Activated CD4-positive, CD25-positive, alpha-beta regulatory T cell treated with anti-CD3 and anti-CD28 coated beads, Interleukin-2, amount 50 U/mL, for 24 hours (primary cell): ENCODE measurements around the gene SMG9.

Source experiments
- ATAC-seq, 2 donors: fragments of 150-1000 bp; cut with Tn5 transposase; one replicate each; pipeline ENCODE4 v1.10.0; 2021; ENCODE audit warnings: mild to moderate bottlenecking in 1 of 2, moderate library complexity in 1 of 2

Gene SMG9

GRCh38 chr19:43751466-43752220 lies 3.1 kb downstream of the SMG9 start:
- no peak for ATAC-seq

DNA sequence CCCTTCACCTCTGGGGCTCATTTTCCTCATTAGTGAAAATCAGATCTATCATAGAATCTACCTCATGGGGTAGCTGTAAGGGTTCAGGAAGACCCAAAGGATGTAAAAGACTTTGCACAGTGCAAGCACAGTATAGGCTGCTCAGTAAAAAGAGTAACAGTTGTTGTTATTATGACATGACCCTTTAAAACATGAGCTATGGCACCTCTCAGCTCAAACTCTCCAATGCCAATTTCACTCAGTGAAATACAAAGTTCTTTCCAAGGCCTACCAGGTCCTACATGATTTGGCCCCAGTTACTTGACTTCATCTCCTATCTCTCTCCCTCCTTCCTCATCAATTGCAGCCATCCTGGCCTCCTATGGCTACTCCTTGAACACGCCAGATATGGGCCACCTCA lies 4.9 kb downstream of the SMG9 start:
- ATAC-seq: no peak

GRCh38 chr19:43749152-43749551 lies 5.6 kb downstream of the SMG9 start:
- no peak for ATAC-seq

DNA sequence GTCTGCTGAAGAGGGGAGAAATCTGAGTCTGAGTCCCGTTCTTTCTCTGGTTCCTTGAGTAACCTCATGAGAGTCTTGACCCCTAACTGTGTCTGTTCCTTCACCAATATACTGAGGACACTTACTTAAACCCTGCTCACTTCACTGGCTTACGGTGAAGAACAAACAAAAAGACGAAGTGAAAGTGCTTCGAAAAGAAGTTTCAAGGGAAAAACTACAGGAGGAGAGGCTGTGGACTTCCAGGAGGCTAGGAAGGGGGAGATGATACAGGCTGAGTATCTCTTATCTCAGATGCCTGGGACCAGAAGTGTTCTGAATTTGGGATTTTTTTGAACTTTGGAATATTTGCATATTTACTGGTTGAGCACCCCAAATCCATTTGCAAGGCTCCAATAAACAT lies 6.1 kb downstream of the SMG9 start:
- ATAC-seq: no peak

DNA sequence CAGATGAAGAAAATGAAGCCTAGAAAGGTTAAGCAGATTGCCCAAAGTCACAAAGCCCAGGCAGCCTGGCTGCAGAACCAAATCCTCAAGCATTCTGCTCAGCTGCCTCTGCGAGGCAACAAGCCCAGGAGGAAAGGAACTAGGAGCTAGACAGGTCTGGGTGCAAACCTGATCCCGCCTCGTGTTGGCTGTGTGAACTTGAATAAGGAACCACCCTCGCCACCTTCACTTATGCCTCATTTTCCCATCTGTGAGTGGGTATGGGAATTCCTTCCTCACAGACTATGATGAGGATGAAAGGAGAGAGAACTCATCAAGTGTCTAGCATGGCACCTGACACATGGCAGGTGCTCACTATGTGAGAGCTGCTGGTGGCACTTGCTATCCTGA lies 6.6 kb downstream of the SMG9 start:
- no peak for ATAC-seq

DNA sequence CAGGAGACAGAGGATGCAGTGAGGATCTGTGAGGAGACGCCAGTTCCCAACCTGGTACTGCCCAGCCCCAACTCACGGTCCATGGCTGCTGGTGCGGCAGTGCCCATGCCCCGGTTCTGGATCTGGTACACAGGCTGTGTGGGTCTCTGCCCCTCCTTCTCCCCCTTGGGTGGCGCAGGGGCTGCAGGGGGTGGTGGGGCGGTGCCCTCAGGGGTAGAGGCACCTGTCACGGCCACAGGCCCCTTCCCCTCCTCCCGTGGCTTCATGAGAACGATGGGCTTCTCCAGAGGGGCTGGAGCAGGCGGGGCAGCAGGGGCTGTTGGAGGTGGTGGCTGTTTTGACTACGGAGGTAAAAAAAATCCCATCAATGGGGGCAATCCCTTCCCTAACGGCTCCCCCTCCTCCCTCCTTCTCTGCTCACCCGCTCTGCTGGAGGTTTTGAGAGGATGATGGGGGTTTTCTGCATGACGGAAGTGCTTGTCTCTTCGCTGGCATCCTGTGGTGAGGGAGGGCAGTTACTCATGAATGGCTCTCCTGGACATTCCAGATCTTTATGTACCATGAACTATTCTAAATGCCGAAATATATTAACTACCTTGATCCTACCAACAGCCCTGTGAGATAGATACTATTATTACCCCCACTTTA lies 7.1 kb downstream of the SMG9 start:
- ATAC-seq: peak in 1 of 2 donors; percentile 40

- no peak for ATAC-seq
Measured at GRCh38 chr19:43743059-43743458, 11.7 kb downstream of the SMG9 start.

DNA sequence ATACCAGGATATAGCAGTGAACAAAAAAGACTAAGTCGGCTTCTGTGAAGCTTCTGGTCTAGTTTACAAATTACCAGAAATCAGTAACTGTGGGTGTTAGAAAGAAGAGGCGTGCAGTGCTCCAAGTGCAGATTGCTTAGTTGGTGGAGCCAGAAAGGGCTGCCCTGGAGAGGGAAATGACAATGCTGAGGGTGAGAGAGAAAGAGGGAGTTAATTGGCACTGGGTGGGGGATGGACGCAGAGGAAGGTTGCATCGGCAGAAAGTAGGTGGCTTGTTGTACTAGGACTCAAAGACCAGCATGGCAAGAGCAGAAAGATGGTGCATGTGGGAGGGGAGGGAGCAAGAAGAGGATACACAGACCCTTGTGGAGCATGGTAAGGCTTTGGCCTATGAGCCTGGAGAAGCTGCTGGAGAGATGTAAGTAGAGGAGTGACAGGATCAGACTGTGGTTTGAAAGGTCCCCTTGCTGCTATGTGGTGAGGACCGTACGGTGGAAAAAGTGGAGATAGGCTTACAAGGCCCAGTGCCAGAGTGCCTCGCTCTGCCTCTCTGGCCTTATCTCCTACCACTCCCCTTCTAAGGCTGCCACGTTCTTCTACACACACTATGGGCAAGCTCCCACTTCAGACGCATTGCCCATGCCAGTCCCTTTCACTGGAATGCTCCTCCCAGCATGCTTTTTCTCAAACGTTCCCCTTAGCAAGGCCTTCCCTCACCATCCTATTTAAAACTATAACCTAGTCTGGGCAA lies 13.5 kb downstream of the SMG9 start:
- no peak for ATAC-seq

DNA sequence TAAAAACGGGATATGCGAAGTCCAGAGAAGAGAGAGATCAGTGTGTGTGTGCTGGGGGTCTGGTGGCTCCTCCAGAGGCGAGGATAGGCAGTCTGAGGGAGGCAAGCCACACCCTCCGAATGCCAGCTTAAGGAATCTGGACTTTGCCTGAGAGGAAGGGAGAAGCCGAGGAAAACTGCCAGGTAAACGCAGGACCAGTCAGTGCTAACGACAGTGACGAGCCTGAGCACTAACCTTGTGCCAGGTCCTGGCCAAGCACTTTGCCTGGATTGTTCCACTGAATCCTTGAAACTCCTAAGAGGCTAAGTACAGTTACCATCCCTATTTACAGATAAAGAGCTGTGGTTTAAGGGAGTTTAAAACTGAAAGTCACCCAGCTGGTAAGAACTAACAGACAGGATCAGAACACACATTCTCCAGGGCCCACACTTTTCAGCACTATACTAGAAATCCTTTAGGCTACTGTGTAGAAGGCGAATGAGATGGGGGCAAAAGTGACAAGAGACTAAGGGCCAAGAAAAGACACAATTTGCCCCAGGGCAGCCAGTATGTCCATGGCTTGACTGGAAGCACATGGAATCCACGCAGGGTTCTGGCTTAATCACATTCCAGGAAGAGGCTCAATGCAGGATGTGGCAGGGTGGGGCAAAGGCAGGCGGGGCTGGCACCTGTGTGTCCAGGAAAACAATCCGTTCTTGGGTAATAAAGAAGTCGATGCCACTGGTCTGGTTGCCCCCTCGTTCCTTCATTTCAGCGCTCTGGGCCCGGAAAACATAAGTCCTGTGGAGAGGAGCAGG lies 15.1 kb downstream of the SMG9 start:
- ATAC-seq: no peak

- no peak for ATAC-seq
Measured at GRCh38 chr19:43738780-43739211, 16.0 kb downstream of the SMG9 start.

- ATAC-seq: no peak
Measured at GRCh38 chr19:43735957-43736356, 18.8 kb downstream of the SMG9 start.

DNA sequence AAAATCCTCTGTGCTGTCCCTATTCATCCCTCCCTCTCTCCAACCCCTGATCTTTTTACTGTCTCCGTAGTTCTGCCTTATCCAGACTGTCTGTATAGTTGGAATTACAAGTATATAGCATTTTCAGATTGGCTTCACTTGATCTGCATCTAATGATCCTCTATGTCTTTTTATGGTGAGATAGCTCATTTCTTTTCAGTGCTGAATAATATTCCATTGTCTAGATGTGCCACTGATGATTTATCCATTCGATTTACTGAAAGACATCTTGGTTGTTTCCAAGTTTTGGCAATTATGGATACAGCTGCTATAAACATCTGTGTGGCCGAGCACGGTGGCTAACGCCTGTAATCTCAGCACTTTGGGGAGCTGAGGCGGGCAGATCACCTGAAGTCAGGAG lies 19.7 kb downstream of the SMG9 start:
- no peak for ATAC-seq

GRCh38 chr19:43731846-43732245 lies 22.9 kb downstream of the SMG9 start:
- ATAC-seq: no peak

- ATAC-seq: no peak
Measured at GRCh38 chr19:43731346-43731745, 23.4 kb downstream of the SMG9 start.

DNA sequence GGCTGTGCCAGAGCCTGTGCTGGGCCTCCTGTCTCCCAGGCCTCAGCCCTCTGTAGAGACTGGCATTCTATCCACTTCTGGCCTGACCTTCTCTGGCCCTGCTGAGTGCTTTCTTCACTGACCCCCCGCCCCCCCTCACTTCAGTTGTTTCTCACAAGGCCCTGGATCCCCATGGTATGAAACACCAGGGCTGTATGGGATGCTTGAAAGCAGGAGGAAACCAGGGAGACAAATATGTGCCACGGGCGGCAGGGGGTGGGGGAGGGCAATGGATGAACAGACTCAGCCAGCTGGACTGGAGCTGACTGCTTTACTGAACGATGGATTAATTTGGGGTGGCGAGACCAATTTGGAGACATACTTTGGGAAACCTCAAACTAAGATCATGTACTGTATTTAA lies 24.8 kb downstream of the SMG9 start:
- ATAC-seq: no peak

- ATAC-seq: no peak
Measured at GRCh38 chr19:43727593-43727853, 27.2 kb downstream of the SMG9 start.

GRCh38 chr19:43726736-43727592 lies 27.8 kb downstream of the SMG9 start:
- no peak for ATAC-seq

GRCh38 chr19:43725468-43725867 lies 29.3 kb downstream of the SMG9 start:
- ATAC-seq: no peak

- no peak for ATAC-seq
Measured at GRCh38 chr19:43724896-43725295, 29.9 kb downstream of the SMG9 start.

- ATAC-seq: no peak
Measured at GRCh38 chr19:43723588-43723987, 31.2 kb downstream of the SMG9 start.

DNA sequence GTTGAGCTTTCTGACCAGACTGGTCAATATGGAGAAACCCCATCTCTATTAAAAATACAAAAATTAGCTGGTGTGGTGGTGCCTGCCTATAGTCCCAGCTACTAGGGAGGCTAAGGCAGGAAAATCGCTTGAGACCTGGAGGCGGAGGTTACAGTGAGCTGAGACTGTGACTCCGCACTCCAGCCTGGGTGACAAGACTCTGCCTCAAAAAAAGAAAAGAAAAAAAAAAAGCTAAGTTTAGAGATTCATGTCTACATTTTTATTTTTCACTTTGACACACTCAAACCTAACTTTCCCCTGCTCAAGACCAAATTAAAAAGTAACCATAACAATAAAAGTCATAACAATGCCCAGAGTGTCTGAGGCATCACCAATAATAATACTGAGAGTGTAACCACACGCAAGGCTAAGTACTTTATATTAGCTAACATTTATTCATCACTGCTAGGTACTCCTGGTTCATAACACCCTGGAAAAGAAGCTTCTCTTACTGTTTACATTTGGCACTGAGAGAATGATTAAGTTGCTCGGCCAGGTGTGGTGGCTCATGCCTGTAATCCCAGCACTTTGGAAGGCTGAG lies 33.2 kb downstream of the SMG9 start:
- peak; percentile 41 to 58 for ATAC-seq

DNA sequence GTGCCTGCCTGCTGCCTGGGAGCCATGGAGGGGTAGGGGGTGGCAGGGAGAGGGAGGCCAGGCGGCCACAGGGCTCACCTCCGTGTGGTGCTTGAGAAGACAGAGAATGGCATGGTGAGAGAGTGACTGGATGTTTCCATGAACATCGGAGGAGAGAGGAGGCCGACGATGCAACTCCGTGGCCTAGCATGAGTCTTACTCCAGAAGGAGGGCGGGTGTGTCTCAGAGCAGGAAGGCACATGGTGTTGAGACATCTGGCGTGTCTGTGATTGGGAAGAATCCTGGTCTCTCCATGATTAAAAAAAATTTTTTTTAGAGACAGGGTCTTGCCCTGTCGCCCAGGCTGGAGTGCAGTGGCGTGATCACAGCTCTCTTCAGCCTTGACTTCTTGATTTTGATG lies 33.8 kb downstream of the SMG9 start:
- no peak for ATAC-seq
